Measurements from ENCODE around the gene SAG. TPM values are rescaled to one million over a fixed set of nuclear protein-coding genes. Genes with fewer than 3 reads are reported as not detected.

The SAG gene
- total RNA-seq = not detected in 2 replicates

DNA sequence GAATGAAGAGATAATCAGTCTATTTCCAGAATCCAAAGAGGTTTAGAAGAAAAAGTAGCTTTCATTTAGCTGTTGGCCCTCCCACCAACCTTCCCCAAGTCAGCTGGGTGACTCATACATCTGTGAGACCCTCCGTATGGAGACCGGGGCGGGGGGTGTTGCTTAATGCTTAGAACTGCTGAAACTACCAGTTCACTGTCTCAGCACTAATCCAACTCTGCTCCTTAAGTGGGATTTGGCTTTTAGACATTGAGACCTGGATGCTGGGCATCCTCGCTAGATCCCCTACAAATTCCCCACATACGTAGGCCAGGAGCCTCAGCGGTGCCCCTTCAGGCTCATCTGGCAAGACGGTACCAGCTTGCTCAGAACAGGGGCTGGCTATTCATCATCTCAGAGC lies at the start of gene SAG:
TSS of gene SAG (plus strand) at position 252 of the 400 bp plus-strand sequence. CDS start 1,374 bp downstream, outside the sequence.

DNA sequence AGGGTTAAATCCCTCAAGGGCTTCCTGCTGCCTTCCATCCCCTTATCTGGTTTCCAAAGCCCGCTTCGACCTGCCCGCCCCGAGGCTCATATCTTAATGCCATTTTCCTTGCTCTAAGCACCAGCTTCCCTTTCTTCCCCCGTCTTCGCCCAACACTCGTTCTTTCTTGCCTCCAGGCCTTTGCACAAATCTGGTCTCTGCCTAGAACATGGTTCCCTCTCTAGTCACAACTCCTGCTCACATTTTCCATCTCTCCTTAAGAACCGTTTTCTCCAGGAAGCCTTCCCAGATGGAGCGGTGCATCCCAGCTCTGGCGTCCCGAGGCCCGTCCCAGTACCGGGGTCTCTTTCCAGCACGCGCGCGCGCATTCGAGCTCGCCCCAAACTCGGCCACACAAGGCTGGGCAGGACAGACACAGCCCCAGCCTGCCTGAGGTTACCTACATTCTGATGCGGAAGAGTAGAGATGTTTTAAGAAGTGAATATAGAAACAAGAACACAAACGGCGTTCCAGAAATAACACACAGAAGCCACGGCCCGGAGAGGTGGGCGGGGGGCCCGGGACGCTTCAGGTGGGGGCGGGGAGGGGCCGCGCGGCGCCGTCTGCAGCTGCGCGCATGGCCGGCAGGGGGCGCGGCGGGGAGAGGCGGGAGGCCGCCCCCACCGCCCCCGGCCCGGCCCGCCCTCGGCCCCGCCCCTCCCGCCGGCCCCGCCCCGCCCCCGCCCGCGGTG lies 46.3 kb downstream of the SAG start, which contains the start of gene DGKD:
TSS of gene DGKD (plus strand) at position 726 of the 731 bp plus-strand sequence. CDS start 25 bp downstream, outside the sequence.

Other genes starting within 250 kb of the SAG start
- gene INPP5D, start 247.5 kb upstream of the SAG start, total RNA-seq = 27.7 and 45.4 TPM in 2 replicates
- gene ATG16L1, start 56.1 kb upstream of the SAG start, total RNA-seq = 28.0 and 33.3 TPM in 2 replicates
- gene DGKD, start 46.7 kb downstream of the SAG start, total RNA-seq = 17.0 and 49.3 TPM in 2 replicates

All from dermis lymphatic vessel endothelial cell (primary cell).